ENCODE results near the gene CD151.

CD151 gene

GRCh38 chr11:859394-860131 is 26.8 kb downstream of the CD151 start:
- DNase-seq = no peak

- no peak for DNase-seq
Measured at GRCh38 chr11:860234-861104, 27.7 kb downstream of the CD151 start.

- DNase-seq = no peak
Measured at GRCh38 chr11:861105-861479, 28.3 kb downstream of the CD151 start.

- no peak for DNase-seq
Measured at GRCh38 chr11:862081-862661, 29.4 kb downstream of the CD151 start.

DNA sequence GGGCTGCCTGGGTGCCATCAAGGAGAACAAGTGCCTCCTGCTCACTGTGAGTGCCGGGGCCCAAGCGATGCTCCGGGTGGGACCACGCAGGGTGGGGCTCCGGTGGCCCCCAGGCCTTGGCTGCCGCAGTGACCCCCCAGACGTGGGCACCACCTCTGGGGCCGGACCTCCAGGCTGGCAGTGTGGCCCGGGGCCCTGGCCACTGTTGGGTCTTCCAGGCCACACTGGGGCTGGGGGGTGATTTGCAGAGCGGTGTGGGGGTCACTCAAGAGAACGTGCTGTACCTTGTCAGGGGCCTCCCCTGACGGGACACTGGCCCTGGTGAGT is 29.9 kb downstream of the CD151 start:
- no peak for DNase-seq

DNA sequence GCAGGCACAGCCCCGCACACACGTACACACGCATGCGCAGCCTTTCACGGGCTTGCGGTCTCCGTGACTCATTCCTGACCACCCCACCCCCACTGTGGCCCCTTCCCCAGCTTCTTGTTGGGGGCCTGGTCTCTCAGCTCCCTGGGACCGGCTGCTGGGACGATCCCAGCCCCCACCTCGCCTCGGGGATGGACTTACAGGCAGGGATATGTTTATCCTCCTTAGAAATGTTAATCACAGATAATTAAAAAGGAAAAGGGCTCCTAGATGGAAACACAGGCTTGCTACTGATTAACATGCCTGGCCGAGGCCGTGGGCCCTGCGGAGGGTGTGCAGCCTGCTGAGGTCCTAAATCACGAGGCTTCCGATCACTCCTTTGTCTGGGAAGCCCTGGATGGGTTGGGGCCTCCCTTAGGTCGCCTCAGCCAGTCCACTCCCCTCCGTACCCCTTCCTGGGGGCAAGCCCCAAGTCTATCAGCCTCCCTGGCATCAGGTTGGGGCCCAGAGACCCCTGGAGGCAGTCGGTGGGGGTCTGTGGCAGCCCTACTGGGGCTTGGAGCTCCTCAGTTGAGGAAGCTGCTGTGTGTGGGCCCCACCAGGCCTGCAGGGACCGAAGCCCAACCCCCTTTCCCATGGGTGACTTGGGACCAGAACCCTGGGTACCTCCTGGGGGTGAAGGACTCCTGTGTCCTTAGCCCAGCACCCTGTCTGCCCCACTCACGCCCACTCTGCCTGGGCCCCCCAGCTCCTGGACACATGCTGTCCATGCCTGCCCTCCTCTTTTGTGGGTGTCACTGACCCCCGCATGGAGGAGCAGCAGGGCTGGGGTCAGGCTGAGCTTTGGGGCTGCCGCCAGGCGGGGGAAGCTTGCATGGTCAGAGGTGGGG is 30.5 kb downstream of the CD151 start:
- no peak for DNase-seq

- no peak for DNase-seq
Measured at GRCh38 chr11:863910-864827, 31.4 kb downstream of the CD151 start.

DNA sequence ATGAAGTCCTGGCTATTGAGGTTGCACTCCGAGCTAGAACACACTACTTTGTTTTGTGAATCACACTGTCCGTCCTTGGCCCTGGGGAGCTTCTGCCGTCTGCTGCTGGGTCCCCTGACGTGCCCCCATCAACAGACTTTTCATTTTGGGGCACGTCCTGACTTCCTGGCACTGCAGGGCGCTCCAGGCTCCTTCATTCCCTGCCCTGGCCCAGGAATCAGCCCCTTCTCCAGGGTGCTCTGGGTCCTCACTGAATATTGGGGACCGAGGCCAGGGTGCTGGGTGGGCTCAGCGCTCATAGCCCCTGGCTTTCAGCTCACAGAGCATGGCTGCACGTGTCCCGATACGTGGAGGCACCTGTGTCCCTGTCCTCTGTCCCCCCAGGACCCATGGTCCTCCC is 32.1 kb downstream of the CD151 start:
- DNase-seq = no peak

DNA sequence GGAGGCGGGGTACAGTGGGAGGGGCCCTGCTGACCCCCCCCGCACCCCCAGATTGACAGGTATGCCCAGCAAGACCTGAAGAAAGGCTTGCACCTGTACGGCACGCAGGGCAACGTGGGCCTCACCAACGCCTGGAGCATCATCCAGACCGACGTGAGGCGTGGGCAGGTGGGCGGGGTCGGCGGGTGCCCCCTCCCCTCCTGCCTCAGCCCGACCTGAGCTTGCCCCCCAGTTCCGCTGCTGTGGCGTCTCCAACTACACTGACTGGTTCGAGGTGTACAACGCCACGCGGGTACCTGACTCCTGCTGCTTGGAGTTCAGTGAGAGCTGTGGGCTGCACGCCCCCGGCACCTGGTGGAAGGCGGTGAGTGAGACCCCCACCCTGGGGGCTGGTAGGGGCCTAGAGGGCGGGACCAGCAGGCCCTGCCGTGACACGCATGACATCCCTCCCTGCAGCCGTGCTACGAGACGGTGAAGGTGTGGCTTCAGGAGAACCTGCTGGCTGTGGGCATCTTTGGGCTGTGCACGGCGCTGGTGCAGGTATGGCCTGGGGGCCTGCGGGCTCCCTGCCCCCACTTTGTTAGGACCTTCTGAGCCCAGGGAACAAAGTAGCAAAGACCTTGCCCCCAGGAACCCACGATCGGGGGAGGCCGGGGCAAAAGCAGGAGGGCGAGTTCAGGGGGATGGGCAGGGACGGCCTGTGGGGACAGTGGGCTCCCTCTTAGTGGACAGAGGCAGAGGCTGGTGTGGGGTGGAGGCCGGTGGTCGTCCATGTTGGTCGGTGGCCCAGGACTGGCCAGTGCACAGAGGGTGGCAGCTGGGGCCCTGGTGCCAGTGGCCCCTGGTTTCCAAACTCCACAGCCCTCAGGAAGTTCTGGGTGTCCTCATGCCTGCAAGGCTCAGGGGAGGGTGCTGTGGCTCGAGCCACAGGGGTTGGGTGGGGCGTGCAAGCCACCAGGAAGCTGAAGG is 33.0 kb downstream of the CD151 start:
- DNase-seq = no peak

GRCh38 chr11:866481-866880 is 33.7 kb downstream of the CD151 start:
- no peak for DNase-seq

DNA sequence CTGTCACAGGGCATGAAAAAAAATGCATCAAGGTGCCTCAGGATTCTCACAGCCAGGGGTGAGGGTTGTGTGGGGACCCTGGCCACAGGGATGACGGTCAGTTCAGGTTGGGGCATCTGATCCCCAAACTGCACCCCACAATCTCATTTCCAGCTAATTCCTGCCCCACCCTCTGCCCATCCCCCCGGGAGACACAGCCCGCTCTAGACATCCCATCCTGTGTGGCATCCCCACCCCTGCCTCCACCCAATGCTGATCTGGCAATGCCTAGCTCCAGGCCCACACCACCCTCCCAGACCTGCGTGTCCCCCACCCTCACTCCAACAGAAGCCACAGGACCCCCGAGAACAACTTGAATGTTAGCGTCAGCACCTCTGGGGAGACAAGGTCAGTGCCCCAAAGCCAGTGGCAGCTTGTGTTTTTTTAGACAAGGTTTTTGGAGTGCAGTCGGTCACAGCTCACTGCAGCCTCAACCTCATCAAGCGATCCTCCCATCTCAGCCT is 35.2 kb downstream of the CD151 start:
- DNase-seq = no peak

DNA sequence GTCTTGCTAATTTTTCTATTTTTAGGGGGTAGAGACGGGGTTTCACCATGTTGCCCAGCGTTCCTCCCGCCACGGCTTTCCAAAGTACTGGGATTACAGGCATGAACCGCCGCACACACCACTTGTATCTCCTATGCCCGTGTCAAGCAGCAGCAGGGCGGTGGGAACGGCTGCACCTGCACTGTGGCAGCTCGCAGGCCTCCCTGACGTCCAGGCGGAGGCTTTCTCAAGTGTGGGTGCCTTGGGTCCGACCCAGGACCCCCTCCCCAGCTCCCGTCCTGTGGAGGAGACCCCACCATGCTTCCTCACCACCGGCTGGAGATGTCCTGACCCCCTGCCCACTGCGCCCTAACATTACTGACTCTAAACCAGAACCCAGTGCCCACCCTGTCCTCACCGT is 35.6 kb downstream of the CD151 start:
- no peak for DNase-seq

- no peak for DNase-seq
Measured at GRCh38 chr11:868802-869201, 36.0 kb downstream of the CD151 start.

GRCh38 chr11:869399-870126 is 36.8 kb downstream of the CD151 start:
- DNase-seq = no peak

- DNase-seq = no peak
Measured at GRCh38 chr11:870127-870413, 37.3 kb downstream of the CD151 start.

GRCh38 chr11:870418-870817 is 37.7 kb downstream of the CD151 start:
- no peak for DNase-seq

GRCh38 chr11:871472-871871 is 38.7 kb downstream of the CD151 start:
- no peak for DNase-seq

DNA sequence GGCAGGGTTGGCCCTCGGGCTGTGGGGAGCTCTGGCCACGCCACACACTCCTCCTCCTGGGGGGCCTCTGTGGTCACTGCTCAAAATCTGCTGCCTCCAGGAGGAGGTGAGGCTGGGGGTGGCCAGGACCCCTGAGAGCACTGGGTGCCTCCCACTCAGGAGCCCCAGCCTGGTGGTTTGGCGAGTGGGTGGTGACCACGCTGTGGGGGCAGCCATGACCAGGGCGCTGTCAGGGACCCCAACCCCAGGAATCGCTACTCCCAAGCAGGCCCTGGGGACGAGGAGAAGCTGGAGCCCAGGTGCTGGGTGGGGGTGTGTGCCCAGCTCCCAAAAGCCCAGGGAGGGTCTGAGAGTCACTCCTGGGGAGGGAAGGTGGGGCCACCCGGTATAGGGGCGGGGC is 40.0 kb downstream of the CD151 start:
- no peak for DNase-seq

- DNase-seq = no peak
Measured at GRCh38 chr11:873706-874105, 41.0 kb downstream of the CD151 start.

- DNase-seq = no peak
Measured at GRCh38 chr11:875203-875602, 42.5 kb downstream of the CD151 start.
